Neural progenitor cell (in vitro differentiated cells): ENCODE data around the gene CDCA5. TPM values are rescaled to one million over a fixed set of nuclear protein-coding genes. Genes with fewer than 3 reads are reported as not detected.

Experiments
- DNase-seq: peaks from one replicate; pipeline ENCODE4 v3.0.0-alpha.2; 2016; ENCODE audit warnings: low spot score
- H2AFZ ChIP-seq: fragments of 200-600 bp; sonication (generic); replicated peaks from 2 replicates; pipeline ENCODE4 v1.6.1; 2016; ENCODE audit warnings: antibody characterized with exemption
- H3F3A ChIP-seq: fragments of 200-600 bp; sonication (generic); 2 replicates; pipeline ENCODE4 v1.6.1; 2016; ENCODE audit warnings: antibody characterized with exemption, low read depth
- H3K27ac ChIP-seq: fragments of 200-600 bp; sonication (generic); 2 replicates; pipeline ENCODE4 v1.5.1; 2016; ENCODE audit warnings: mild to moderate bottlenecking
- H3K27me3 ChIP-seq: fragments of 200-600 bp; sonication (generic); 2 replicates; pipeline ENCODE4 v1.6.1; 2016; ENCODE audit warnings: mild to moderate bottlenecking, moderate library complexity
- H3K36me3 ChIP-seq: fragments of 200-600 bp; sonication (generic); 2 replicates; pipeline ENCODE4 v1.5.1; 2016
- H3K4me1 ChIP-seq: fragments of 200-600 bp; sonication (generic); 2 replicates; pipeline ENCODE4 v1.6.1; 2016; ENCODE audit warnings: mixed run types
- H3K4me2 ChIP-seq: fragments of 200-600 bp; sonication (generic); 2 replicates; pipeline ENCODE4 v1.6.1; 2016
- H3K4me3 ChIP-seq: fragments of 200-600 bp; sonication (generic); 2 replicates; pipeline ENCODE4 v1.5.1; 2016
- H3K79me2 ChIP-seq: fragments of 200-600 bp; sonication (generic); 2 replicates; pipeline ENCODE4 v1.6.1; 2016; ENCODE audit warnings: low read depth
- H3K9ac ChIP-seq: fragments of 200-600 bp; sonication (generic); 2 replicates; pipeline ENCODE4 v1.6.1; 2016
- H3K9me3 ChIP-seq: fragments of 200-600 bp; sonication (generic); 2 replicates; pipeline ENCODE4 v1.5.1; 2016; ENCODE audit warnings: low read depth
- H4K20me1 ChIP-seq: fragments of 200-600 bp; sonication (generic); 2 replicates; pipeline ENCODE4 v1.6.1; 2016; ENCODE audit warnings: low read depth
- H3K27ac Mint-ChIP-seq: 3 replicates; pipeline ENCODE4 v1.8.0; 2021; ENCODE audit warnings: mixed read lengths
- H3K27me3 Mint-ChIP-seq: 2 replicates; pipeline ENCODE4 v1.8.0; 2022; ENCODE audit warnings: low read depth, mild to moderate bottlenecking, inconsistent platforms, moderate library complexity, mixed read lengths; ENCODE audit not compliant: insufficient read depth
- H3K36me3 Mint-ChIP-seq: 3 replicates; pipeline ENCODE4 v1.8.0; 2021; ENCODE audit warnings: mixed read lengths
- H3K4me1 Mint-ChIP-seq: 3 replicates; pipeline ENCODE4 v1.8.0; 2021; ENCODE audit warnings: mixed read lengths
- H3K4me3 Mint-ChIP-seq: 3 replicates; pipeline ENCODE4 v1.8.0; 2021; ENCODE audit warnings: mild to moderate bottlenecking, moderate library complexity, mixed read lengths
- H3K9me3 Mint-ChIP-seq: 3 replicates; pipeline ENCODE4 v1.8.0; 2020; ENCODE audit warnings: mixed read lengths
- EZH2 ChIP-seq: fragments of 200-600 bp; sonication (generic); IDR thresholded peaks from 2 replicates; pipeline ENCODE4 v1.6.1; 2017; ENCODE audit warnings: antibody characterized with exemption, mild to moderate bottlenecking, moderate library complexity
- EZH2phosphoT487 ChIP-seq: fragments of 200-600 bp; sonication (generic); IDR thresholded peaks from 2 replicates; pipeline ENCODE4 v1.6.1; 2017; ENCODE audit warnings: antibody characterized with exemption
- total RNA-seq: library from RNA; depleted of rRNA; stranded (reverse); fragments of >200 nt; gene quantifications from 2 replicates; pipeline ENCODE4 v1.2.3, GENCODE V29; 2015; ENCODE audit warnings: low replicate concordance
- TF ChIP-seq, protein P1 (sequence below): fragments of 200-600 bp; sonication (generic); IDR thresholded peaks from 2 replicates; pipeline ENCODE4 v1.5.1; 2017; ENCODE audit warnings: antibody characterized with exemption, mild to moderate bottlenecking

CDCA5 gene
- total RNA-seq, 1 donor from 2014 or later, result 46.7 TPM

- Histone ChIP-seq H4K20me1 (peaks cover 16% of the 10 kb centered on the region), H3F3A (peaks cover 17% of the 10 kb centered on the region), H3K27me3 (no peaks in the 10 kb centered on the region), H3K4me2 (no peak overlapping the region), H3K36me3 (peaks cover 5% of the 10 kb centered on the region), H3K4me1 (peaks cover 8% of the 10 kb centered on the region), H3K27ac (no peak overlapping the region), H3K79me2 (peaks cover 52% of the 10 kb centered on the region), H2AFZ (no peak overlapping the region), H3K4me3 (no peak overlapping the region), H3K9me3 (no peaks in the 10 kb centered on the region), H3K9ac (no peak overlapping the region)
- no peak for TF ChIP-seq EZH2phosphoT487
- TF ChIP-seq, protein P1, sequence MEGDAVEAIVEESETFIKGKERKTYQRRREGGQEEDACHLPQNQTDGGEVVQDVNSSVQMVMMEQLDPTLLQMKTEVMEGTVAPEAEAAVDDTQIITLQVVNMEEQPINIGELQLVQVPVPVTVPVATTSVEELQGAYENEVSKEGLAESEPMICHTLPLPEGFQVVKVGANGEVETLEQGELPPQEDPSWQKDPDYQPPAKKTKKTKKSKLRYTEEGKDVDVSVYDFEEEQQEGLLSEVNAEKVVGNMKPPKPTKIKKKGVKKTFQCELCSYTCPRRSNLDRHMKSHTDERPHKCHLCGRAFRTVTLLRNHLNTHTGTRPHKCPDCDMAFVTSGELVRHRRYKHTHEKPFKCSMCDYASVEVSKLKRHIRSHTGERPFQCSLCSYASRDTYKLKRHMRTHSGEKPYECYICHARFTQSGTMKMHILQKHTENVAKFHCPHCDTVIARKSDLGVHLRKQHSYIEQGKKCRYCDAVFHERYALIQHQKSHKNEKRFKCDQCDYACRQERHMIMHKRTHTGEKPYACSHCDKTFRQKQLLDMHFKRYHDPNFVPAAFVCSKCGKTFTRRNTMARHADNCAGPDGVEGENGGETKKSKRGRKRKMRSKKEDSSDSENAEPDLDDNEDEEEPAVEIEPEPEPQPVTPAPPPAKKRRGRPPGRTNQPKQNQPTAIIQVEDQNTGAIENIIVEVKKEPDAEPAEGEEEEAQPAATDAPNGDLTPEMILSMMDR, result peak; percentile 67
- Mint-ChIP-seq H3K9me3 (no peaks in the 10 kb centered on the region), H3K27ac (no peak overlapping the region), H3K27me3 (peaks cover 2% of the 10 kb centered on the region), H3K36me3 (peaks cover 36% of the 10 kb centered on the region), H3K4me1 (peaks cover 23% of the 10 kb centered on the region), H3K4me3 (peak overlapping the region; percentile 18)
- DNase-seq, result peak; percentile 57
Observed at GRCh38 chr11:65078151-65078550, 5.7 kb downstream of the CDCA5 start.

DNA sequence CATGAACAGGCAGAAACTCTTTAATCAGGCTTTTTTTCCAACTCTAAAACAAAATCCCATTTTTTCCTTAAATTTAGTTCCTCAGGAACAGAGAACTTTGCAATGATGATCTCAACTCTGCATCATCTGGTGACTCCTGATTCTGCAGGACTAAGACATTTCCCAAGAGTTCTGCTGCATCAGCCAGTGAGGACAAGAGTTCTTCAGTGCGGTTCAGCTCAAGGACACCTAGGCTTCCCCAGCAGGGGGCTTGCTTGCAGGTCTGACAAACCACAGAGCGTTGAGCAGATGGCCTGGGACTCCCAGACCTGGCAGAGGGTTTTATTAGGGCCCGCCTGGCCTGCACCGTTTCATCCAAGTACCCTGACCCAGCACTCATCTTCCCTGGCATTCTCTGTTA, 6.4 kb downstream of the CDCA5 start:
- Histone ChIP-seq H3K27ac (no peak overlapping the region), H3K9me3 (no peaks in the 10 kb centered on the region), H3F3A (peaks cover 17% of the 10 kb centered on the region), H3K9ac (no peak overlapping the region), H3K36me3 (peaks cover 5% of the 10 kb centered on the region), H4K20me1 (peaks cover 16% of the 10 kb centered on the region), H3K4me1 (peaks cover under 1% of the 10 kb centered on the region), H2AFZ (no peak overlapping the region), H3K27me3 (no peaks in the 10 kb centered on the region), H3K4me2 (no peak overlapping the region), H3K79me2 (peaks cover 45% of the 10 kb centered on the region), H3K4me3 (no peak overlapping the region)
- Mint-ChIP-seq H3K4me3 (no peak overlapping the region), H3K9me3 (no peaks in the 10 kb centered on the region), H3K27ac (no peak overlapping the region), H3K36me3 (peaks cover 34% of the 10 kb centered on the region), H3K4me1 (peaks cover 17% of the 10 kb centered on the region), H3K27me3 (peaks cover 2% of the 10 kb centered on the region)
- no peak for TF ChIP-seq EZH2phosphoT487
- TF ChIP-seq EZH2, result no peak
- TF ChIP-seq, protein P1, result no peak
- no peak for DNase-seq

- DNase-seq, result no peak
- Mint-ChIP-seq H3K9me3 (no peaks in the 10 kb centered on the region), H3K36me3 (peaks cover 14% of the 10 kb centered on the region), H3K4me3 (no peak overlapping the region), H3K27me3 (peaks cover 3% of the 10 kb centered on the region), H3K27ac (no peak overlapping the region), H3K4me1 (peaks cover 4% of the 10 kb centered on the region)
- peaks cover 3% of the 10 kb centered on the region for H4K20me1 ChIP-seq
- no peak overlapping the region for H3K27ac ChIP-seq
- no peaks in the 10 kb centered on the region for H3K4me1 ChIP-seq
- H3K9ac ChIP-seq, result no peak overlapping the region
- no peaks in the 10 kb centered on the region for H3K27me3 ChIP-seq
- H3K4me2 ChIP-seq, result no peak overlapping the region
- peaks cover 8% of the 10 kb centered on the region for H3K79me2 ChIP-seq
- H3K36me3 ChIP-seq, result no peaks in the 10 kb centered on the region
- H2AFZ ChIP-seq, result no peak overlapping the region
- H3K9me3 ChIP-seq, result no peaks in the 10 kb centered on the region
- H3K4me3 ChIP-seq, result no peak overlapping the region
- TF ChIP-seq EZH2 (no peak), EZH2phosphoT487 (no peak)
- TF ChIP-seq, protein P1, result no peak
- H3F3A ChIP-seq, result no peaks in the 10 kb centered on the region
Observed at GRCh38 chr11:65072631-65072966, 11.2 kb downstream of the CDCA5 start.
